NT2/D1 (cell line): Measurements from ENCODE around the gene SLC6A11.

Experiments used
- SUZ12 ChIP-seq: IDR thresholded peaks from 2 replicates; pipeline ENCODE4 v1.6.1; 2011; ENCODE audit not compliant: insufficient read length, insufficient read depth; ENCODE audit errors: extremely low read depth
- YY1 ChIP-seq: IDR thresholded peaks from 2 replicates; pipeline ENCODE4 v1.6.1; 2011; ENCODE audit not compliant: insufficient read length, insufficient read depth
- ZNF274 ChIP-seq: IDR thresholded peaks from 2 replicates; pipeline ENCODE4 v1.6.1; 2011; ENCODE audit warnings: mild to moderate bottlenecking, low read depth, low read length

DNA sequence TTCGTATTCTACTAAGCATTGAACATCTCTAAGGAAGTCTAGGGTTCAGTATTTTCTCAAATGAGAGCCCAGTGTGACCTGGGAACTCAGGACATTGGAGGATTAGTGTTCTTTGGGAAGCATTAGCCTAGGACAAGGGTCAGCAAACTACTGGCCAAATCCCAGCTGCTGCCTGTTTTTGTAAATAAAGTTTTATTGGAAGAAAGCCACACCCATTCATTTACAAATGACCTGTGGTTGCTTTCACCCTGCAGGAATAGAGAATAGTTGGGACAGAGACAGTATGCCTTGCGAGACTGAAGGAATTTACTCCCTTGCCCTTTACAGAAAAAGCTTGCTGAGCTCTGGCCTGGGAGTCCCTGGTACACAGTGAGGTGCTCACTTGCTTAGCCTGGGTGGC lies 20.6 kb downstream of the SLC6A11 start:
- no peak for TF ChIP-seq YY1
- TF ChIP-seq SUZ12, result no peak
- TF ChIP-seq ZNF274, result no peak
